LNCaP clone FGC (cell line): ENCODE measurements around the gene WDR20.
A peak's percentile ranks its signal among the peaks of the same experiment; 100 is the strongest.
"Not testable (repeated sequence)": the region's sequence is repeated elsewhere in the genome, so short reads cannot be mapped to it uniquely, and the experiment has no call there.

Source experiments
- DNase-seq: peaks from one replicate; pipeline ENCODE4 v3.0.0-alpha.2; 2011; ENCODE audit warnings: low read depth
- H3K4me3 ChIP-seq: 2 replicates; pipeline ENCODE4 v1.5.1; 2011; ENCODE audit warnings: mild to moderate bottlenecking, low read depth, low read length, control low read depth
- CTCF ChIP-seq: IDR thresholded peaks from 2 replicates; pipeline ENCODE4 v1.5.1; 2012; ENCODE audit warnings: mild to moderate bottlenecking; ENCODE audit not compliant: control insufficient read depth, insufficient read depth; ENCODE audit errors: extremely low read depth

The WDR20 gene

GRCh38 chr14:102235275-102235897 lies 95.7 kb downstream of the WDR20 start:
- peak; percentile 86 for TF ChIP-seq CTCF
- peak; percentile 60 for DNase-seq
- H3K4me3 ChIP-seq: no peak overlapping the region

GRCh38 chr14:102236026-102236425 lies 96.3 kb downstream of the WDR20 start:
- no peak for TF ChIP-seq CTCF

GRCh38 chr14:102238131-102238530 lies 98.4 kb downstream of the WDR20 start:
- DNase-seq: no peak

More at GRCh38 chr14:102236026-102236425, 96.3 kb downstream of the WDR20 start:
- H3K4me3 ChIP-seq: no peak overlapping the region
- no peak for DNase-seq

GRCh38 chr14:102238766-102239165 lies 99.1 kb downstream of the WDR20 start:
- no peak for DNase-seq
- H3K4me3 ChIP-seq: no peak overlapping the region
- TF ChIP-seq CTCF: no peak

More at GRCh38 chr14:102238131-102238530, 98.4 kb downstream of the WDR20 start:
- no peak overlapping the region for H3K4me3 ChIP-seq
- TF ChIP-seq CTCF: no peak

GRCh38 chr14:102239231-102239630 lies 99.5 kb downstream of the WDR20 start:
- DNase-seq: no peak
- no peak overlapping the region for H3K4me3 ChIP-seq
- no peak for TF ChIP-seq CTCF

- DNase-seq, H3K4me3 ChIP-seq: not testable (repeated sequence)
Observed at GRCh38 chr14:102240481-102240880, 100.8 kb downstream of the WDR20 start.

GRCh38 chr14:102241147-102241546 lies 101.5 kb downstream of the WDR20 start:
- DNase-seq: no peak
- H3K4me3 ChIP-seq: no peak overlapping the region
- no peak for TF ChIP-seq CTCF

GRCh38 chr14:102243795-102244194 lies 104.1 kb downstream of the WDR20 start:
- not testable (repeated sequence) for H3K4me3 ChIP-seq, DNase-seq
